GM19328 (cell line): ENCODE data around the gene NEDD9.

ENCODE experiments used
- ATAC-seq: cut with Tn5 transposase; IDR thresholded peaks from one replicate; pipeline ENCODE4 v1.9.1; 2021; ENCODE audit warnings: mild to moderate bottlenecking, moderate library complexity; ENCODE audit not compliant: unreplicated experiment

NEDD9 gene

DNA sequence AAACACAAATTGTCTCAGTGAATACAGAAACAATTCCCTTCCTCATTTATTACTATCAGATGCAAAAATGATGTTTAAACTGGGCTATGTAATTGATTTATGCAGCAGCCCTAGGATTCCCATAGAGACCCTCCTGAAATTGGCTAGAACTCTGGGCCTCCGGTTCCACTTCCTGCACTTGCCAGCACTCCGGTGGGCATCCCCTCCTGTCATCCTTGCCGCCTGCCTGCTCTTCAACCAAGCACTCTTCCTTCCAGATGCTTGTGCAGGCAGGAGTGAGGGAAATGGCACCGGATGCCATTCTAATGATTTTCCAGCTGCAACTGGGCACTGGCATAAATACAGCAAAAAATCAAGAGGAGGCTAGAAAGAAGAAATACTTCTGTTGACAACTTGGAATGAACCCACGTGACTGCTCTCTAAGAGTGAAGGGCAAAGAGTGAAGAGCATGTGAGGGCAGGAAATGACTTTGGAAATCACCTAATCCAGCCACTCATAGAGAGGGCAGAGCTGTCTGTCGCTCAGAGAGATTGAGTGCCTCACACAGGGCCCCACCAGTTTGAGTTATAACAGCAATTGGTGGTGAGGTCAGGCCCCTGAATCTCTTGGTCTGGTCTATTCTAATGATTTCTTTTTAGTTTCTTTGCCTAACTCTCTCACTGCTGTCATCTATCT lies 3.7 kb upstream of the NEDD9 start:
- no peak for ATAC-seq

DNA sequence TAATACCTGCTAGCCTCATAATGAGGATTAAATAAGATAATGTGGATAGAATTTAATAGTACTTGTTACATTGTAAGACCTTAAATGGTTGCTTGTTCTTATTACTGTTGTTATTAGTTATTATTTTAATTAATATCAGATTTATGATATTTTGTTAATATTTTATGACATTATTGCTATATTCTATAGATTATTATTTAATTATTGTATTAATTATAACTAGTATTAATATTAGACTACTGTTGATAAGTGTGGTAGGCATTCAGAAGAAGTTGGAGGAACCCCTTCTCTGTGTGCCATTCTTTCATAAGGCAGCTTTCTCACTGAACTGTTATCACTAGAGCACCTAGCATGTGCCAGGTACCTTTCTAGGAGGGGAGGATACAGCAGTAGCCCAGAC lies 2.6 kb upstream of the NEDD9 start:
- ATAC-seq = no peak

DNA sequence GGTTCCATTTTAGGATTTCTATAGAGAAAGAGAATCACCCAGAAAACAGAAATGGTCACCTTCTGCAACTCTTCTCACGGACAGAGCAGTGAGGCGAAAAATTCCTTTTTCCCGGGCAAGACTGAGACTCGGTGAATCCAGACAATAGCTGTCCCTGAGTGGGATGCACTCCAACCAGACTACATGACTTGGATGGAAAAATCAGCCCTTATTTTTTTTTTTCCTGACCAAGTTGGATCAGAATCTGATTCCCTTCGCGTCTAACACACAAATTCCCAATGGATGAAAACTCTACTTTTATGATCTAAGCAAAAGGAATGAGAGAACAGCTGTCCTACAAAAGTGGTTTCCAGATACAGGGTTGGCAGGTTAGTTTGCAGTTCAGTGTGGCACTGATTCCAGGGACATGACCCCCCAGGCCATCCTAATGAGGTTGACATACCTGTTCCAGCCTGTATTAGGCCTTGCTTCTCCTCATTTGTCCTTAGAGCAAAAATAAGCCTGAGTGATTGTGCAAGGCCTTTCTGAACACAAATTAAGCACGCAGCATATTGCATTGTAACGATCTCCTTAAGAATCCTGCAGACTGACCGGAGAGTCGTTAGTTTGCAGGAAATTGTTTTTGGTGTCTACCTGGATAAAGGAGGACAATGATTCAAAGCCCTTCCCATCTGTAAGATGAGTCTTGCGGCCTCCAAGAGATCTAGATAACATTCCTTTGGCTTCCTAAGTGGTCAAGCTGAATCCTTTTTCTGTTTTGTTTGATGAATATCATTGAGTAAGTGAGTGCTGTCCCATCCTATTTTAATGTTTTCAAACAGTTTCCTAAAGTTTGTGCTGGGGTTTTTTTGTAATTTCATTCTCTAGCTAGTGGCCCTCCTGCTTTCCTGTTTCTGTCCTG lies 1.5 kb upstream of the NEDD9 start:
- no peak for ATAC-seq

DNA sequence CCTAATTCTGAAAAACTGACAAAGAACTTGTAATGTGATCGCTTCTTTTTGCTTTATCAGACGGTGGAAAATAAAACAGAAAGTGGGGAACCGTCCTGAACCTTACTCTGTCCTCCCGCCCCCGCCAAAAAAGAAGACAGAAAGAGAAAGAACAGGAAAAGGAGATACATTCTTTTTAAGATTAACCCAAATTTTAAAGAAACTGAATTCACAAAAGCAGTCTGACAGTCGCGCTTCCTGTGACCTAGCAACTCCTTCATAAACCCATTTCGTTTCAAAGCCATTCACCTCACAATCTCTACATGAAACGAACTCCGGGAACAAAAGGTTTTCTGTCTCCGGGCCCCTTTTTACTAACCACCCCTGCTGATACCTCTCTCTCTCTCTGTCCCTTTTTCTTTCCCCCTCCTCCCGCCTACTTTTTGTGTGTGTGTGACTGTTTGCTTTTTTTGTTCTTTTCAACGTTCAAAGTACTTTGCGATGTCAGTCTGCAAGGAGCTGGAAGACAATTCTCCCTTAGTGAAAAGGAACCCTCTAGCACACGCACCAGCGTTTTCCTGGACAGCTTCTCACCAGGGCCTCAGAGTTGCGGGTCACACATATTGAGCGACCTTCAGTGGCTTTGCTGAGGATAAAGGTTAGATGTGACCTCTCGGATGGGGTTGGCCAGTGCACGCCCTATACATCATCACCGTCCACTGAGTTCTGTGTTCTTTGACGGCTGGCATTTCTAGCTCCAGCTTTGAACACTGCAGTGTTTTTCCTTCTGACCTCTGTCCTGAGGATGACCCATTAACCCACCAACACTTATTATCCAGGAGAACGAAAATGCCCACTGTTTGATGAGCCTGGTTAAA lies 530 bp upstream of the NEDD9 start:
- ATAC-seq = peak; percentile 20

- no peak for ATAC-seq
Measured at GRCh38 chr6:11231564-11232192, 790 bp downstream of the NEDD9 start.

DNA sequence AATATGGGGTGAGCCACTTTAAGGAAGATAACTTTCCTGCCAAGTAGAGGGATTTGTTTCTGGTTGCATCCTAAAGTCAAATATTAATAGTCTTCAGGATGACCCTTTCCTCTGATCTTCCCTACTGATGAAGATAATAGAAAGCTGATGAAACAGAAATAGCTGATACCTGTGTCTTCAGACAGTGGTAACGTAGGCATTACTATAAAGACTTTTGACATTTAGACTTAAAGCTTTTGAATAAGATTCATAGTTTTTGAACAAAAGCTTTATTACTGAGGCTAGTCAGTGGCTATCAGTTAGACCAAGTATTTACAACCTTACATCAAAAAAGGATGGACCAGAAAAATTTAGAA lies 1.4 kb downstream of the NEDD9 start:
- ATAC-seq = no peak

- ATAC-seq = no peak
Measured at GRCh38 chr6:11230158-11231107, 2.0 kb downstream of the NEDD9 start.

DNA sequence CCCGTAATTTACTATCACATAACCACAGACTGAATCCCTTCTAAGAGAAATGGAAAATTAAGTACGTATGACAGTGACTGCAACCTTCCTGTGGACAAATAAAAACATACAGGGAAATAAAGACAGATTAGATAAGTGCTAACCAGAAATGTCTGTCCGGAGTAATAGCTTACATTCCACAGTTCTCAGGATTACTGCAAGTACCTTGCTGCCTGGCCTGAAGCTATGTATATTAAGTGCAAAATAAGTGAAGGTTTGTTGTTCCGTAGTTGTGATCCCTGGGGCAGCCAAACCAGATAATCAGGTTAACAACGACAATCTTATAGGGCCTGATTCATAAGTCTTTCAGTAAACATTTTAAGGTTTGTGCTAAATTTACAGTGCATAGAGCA lies 2.8 kb downstream of the NEDD9 start:
- ATAC-seq = no peak

- no peak for ATAC-seq
Measured at GRCh38 chr6:11228935-11229654, 3.4 kb downstream of the NEDD9 start.

- no peak for ATAC-seq
Measured at GRCh38 chr6:11227698-11228097, 4.8 kb downstream of the NEDD9 start.

- no peak for ATAC-seq
Measured at GRCh38 chr6:11226005-11226404, 6.5 kb downstream of the NEDD9 start.

- no peak for ATAC-seq
Measured at GRCh38 chr6:11224966-11225463, 7.5 kb downstream of the NEDD9 start.

DNA sequence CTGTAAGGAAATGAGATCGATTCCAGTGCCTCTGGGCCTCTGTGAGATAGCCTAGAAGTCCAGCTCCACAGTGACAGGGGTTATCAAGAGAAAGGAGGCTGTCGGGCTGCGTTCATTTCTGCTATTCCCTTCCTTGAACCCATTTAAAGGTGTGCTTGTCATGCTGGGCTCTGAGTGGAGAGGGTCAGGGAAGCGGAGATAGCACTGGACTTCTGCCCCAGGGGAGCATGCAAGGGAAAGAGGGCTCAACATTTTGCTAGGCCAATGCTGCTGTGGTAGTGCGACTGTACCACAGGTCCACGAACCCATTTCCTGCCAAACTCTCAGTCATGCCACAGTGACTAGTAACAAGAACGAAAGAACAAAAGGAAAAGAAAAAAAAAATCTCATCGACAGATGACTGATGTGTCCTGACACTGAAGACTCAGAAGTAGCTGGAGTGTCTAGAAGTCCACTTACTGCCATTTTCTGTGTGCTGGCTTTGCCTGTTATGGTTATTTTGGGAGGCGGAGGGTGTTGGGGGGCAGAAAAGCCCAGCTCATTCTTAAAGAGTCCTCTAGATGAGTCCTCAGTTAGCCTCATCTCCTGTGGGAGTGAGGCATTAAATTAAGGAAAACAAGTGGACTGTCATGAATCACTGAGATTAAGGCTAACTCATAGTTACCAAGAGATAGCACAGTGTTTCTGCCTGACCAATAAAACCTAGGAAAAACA lies 8.1 kb downstream of the NEDD9 start:
- ATAC-seq = peak; percentile 50

DNA sequence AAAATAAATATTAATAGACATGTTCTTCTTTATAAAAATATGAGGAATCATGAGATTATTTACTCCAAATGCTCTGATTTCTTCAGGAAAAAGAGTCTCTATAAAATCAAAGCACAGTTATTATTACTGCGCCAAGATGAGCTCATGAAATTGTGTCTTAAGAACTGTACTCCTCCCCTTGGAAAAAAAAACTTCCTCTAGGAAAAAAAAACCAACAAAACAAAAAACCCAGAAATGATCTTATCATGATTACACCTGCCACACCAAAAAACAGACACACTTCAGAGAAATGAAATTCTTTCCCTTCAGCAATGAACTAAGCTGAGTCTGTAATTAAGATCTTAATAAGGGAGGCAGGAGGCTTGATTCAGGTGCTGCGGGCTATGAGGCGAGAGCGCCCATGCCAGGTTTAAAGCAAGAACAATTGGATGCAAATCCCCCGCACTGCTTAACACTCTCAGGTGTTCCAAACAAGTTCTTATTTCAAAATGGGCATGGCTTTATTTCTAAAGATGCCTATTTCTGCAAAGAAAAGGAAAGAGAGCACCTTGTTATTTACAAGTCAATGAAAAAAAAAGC lies 9.1 kb downstream of the NEDD9 start:
- no peak for ATAC-seq

- ATAC-seq = no peak
Measured at GRCh38 chr6:11222385-11223277, 9.8 kb downstream of the NEDD9 start.

GRCh38 chr6:11221623-11222384 lies 10.7 kb downstream of the NEDD9 start:
- no peak for ATAC-seq
